ENCODE measurements around the gene TUBGCP6.

TUBGCP6 gene

DNA sequence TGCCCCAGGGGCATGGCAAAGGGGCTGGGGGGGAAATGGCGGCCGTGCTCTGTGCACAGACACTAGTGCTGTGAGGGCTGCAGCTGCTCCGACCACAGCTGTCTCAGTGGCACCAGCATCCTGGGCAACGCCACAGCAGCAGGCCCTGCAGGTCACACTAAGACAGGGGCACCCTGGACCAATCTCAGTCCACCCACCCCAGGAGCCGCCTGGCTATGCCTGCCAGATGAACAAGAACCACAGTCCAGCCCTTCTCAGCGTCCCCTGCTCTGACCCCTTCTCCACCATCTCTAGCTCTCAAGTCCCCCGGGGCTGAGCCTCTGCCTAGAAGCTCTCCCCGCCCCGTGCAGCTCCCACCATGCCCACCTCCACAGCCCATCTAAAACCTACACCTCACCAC, 16.5 kb downstream of the TUBGCP6 start:
- no peak overlapping the region for H2BK120ac ChIP-seq (ENCODE audit: insufficient read depth, low read length, poor library complexity)
- H3K4me1 ChIP-seq (ENCODE audit: control insufficient read depth in 1 of 2, insufficient read depth in 2 of 2, low read length in 2 of 2): no peaks in the 10 kb centered on the region
- no peak overlapping the region for H2BK5ac ChIP-seq (ENCODE audit: low read depth, low read length, poor library complexity)
- DNase-seq: no peak
- no peak overlapping the region for H2AFZ ChIP-seq (ENCODE audit: insufficient read depth, low read length, poor library complexity)
- H3K4me2 ChIP-seq (ENCODE audit: low read length): no peak overlapping the region
- no peak overlapping the region for H4K91ac ChIP-seq (ENCODE audit: low read depth, low read length)
- H3K27ac ChIP-seq (ENCODE audit: low read depth, low read length): no peak overlapping the region
- H4K8ac ChIP-seq (ENCODE audit: low read depth, low read length): no peak overlapping the region
- H3K14ac ChIP-seq (ENCODE audit: low read length): no peak overlapping the region
- H3K4me3 ChIP-seq (ENCODE audit: low read depth, low read length): no peak overlapping the region
- H3K79me1 ChIP-seq (ENCODE audit: low read length): no peaks in the 10 kb centered on the region
- no peak overlapping the region for H3K23ac ChIP-seq (ENCODE audit: low read length)
- peaks cover 32 to 43% of the 10 kb centered on the region in 2 experiments for H3K36me3 ChIP-seq (ENCODE audit: control insufficient read depth in 1 of 2, insufficient read depth in 2 of 2, low read length in 2 of 2)
- WGBS (ENCODE audit: extremely low coverage, insufficient coverage, insufficient read length): no CpG with 5 or more reads among the region's 9 CpGs
- H3K27me3 ChIP-seq (ENCODE audit: insufficient read depth, low read length): no peaks in the 10 kb centered on the region
- H4K12ac ChIP-seq (ENCODE audit: low read depth, low read length): no peak overlapping the region
- H3K9me3 ChIP-seq (ENCODE audit: insufficient read depth, low read depth, low read length): peaks cover 2% of the 10 kb centered on the region
- no peak overlapping the region for H2BK12ac ChIP-seq (ENCODE audit: low read length)
- no peak overlapping the region for H2AK5ac ChIP-seq (ENCODE audit: low read length)
- no peaks in the 10 kb centered on the region for H3K79me2 ChIP-seq (ENCODE audit: control insufficient read depth, insufficient read depth, low read length, poor library complexity)
- H3K4ac ChIP-seq (ENCODE audit: low read depth, low read length): no peak overlapping the region
- no peak overlapping the region for H3K18ac ChIP-seq (ENCODE audit: low read length)
- no peak overlapping the region for H3K9ac ChIP-seq (ENCODE audit: low read length)

- H3K18ac ChIP-seq (ENCODE audit: low read length): no peak overlapping the region
- no peak overlapping the region for H3K4me2 ChIP-seq (ENCODE audit: low read length)
- H3K4me1 ChIP-seq (ENCODE audit: control insufficient read depth in 1 of 2, insufficient read depth in 2 of 2, low read length in 2 of 2): no peaks in the 10 kb centered on the region
- no peak overlapping the region for H3K27ac ChIP-seq (ENCODE audit: low read depth, low read length)
- no peak overlapping the region for H4K91ac ChIP-seq (ENCODE audit: low read depth, low read length)
- H4K8ac ChIP-seq (ENCODE audit: low read depth, low read length): no peak overlapping the region
- H3K79me2 ChIP-seq (ENCODE audit: control insufficient read depth, insufficient read depth, low read length, poor library complexity): no peaks in the 10 kb centered on the region
- H3K36me3 ChIP-seq (ENCODE audit: control insufficient read depth in 1 of 2, insufficient read depth in 2 of 2, low read length in 2 of 2): peaks cover 33 to 43% of the 10 kb centered on the region in 2 experiments
- no peak overlapping the region for H3K23ac ChIP-seq (ENCODE audit: low read length)
- no peaks in the 10 kb centered on the region for H3K27me3 ChIP-seq (ENCODE audit: insufficient read depth, low read length)
- H4K12ac ChIP-seq (ENCODE audit: low read depth, low read length): no peak overlapping the region
- DNase-seq: no peak
- H3K4ac ChIP-seq (ENCODE audit: low read depth, low read length): no peak overlapping the region
- H2BK120ac ChIP-seq (ENCODE audit: insufficient read depth, low read length, poor library complexity): no peak overlapping the region
- no peak overlapping the region for H3K9ac ChIP-seq (ENCODE audit: low read length)
- no peak overlapping the region for H3K14ac ChIP-seq (ENCODE audit: low read length)
- H3K79me1 ChIP-seq (ENCODE audit: low read length): no peaks in the 10 kb centered on the region
- H2BK12ac ChIP-seq (ENCODE audit: low read length): no peak overlapping the region
- no peak overlapping the region for H3K4me3 ChIP-seq (ENCODE audit: low read depth, low read length)
- no peak overlapping the region for H2BK5ac ChIP-seq (ENCODE audit: low read depth, low read length, poor library complexity)
- no peak overlapping the region for H2AK5ac ChIP-seq (ENCODE audit: low read length)
- H2AFZ ChIP-seq (ENCODE audit: insufficient read depth, low read length, poor library complexity): no peak overlapping the region
- H3K9me3 ChIP-seq (ENCODE audit: insufficient read depth, low read depth, low read length): peaks cover 2% of the 10 kb centered on the region
- no CpG with 5 or more reads among the region's 25 CpGs for WGBS (ENCODE audit: extremely low coverage, insufficient coverage, insufficient read length)
Observed at GRCh38 chr22:50227579-50228215, 17.1 kb downstream of the TUBGCP6 start.

GRCh38 chr22:50226875-50227165, 18.0 kb downstream of the TUBGCP6 start:
- DNase-seq: no peak
- H2AK5ac ChIP-seq (ENCODE audit: low read length): no peak overlapping the region
- H3K4ac ChIP-seq (ENCODE audit: low read depth, low read length): no peak overlapping the region
- H3K79me1 ChIP-seq (ENCODE audit: low read length): no peaks in the 10 kb centered on the region
- H2BK12ac ChIP-seq (ENCODE audit: low read length): no peak overlapping the region
- H3K4me3 ChIP-seq (ENCODE audit: low read depth, low read length): no peak overlapping the region
- no peaks in the 10 kb centered on the region for H3K79me2 ChIP-seq (ENCODE audit: control insufficient read depth, insufficient read depth, low read length, poor library complexity)
- H4K91ac ChIP-seq (ENCODE audit: low read depth, low read length): no peak overlapping the region
- H3K23ac ChIP-seq (ENCODE audit: low read length): no peak overlapping the region
- no peak overlapping the region for H3K27ac ChIP-seq (ENCODE audit: low read depth, low read length)
- no peaks in the 10 kb centered on the region for H3K4me1 ChIP-seq (ENCODE audit: control insufficient read depth in 1 of 2, insufficient read depth in 2 of 2, low read length in 2 of 2)
- H2BK120ac ChIP-seq (ENCODE audit: insufficient read depth, low read length, poor library complexity): no peak overlapping the region
- no peak overlapping the region for H2BK5ac ChIP-seq (ENCODE audit: low read depth, low read length, poor library complexity)
- H3K18ac ChIP-seq (ENCODE audit: low read length): no peak overlapping the region
- H3K4me2 ChIP-seq (ENCODE audit: low read length): no peak overlapping the region
- H3K9ac ChIP-seq (ENCODE audit: low read length): no peak overlapping the region
- H2AFZ ChIP-seq (ENCODE audit: insufficient read depth, low read length, poor library complexity): no peak overlapping the region
- no peak overlapping the region for H4K8ac ChIP-seq (ENCODE audit: low read depth, low read length)
- H3K9me3 ChIP-seq (ENCODE audit: insufficient read depth, low read depth, low read length): peaks cover 2% of the 10 kb centered on the region
- H3K36me3 ChIP-seq (ENCODE audit: control insufficient read depth in 1 of 2, insufficient read depth in 2 of 2, low read length in 2 of 2): peaks cover 42 to 50% of the 10 kb centered on the region in 2 experiments
- WGBS (ENCODE audit: extremely low coverage, insufficient coverage, insufficient read length): no CpG with 5 or more reads among the region's 18 CpGs
- no peak overlapping the region for H4K12ac ChIP-seq (ENCODE audit: low read depth, low read length)
- H3K14ac ChIP-seq (ENCODE audit: low read length): no peak overlapping the region
- H3K27me3 ChIP-seq (ENCODE audit: insufficient read depth, low read length): no peaks in the 10 kb centered on the region

DNA sequence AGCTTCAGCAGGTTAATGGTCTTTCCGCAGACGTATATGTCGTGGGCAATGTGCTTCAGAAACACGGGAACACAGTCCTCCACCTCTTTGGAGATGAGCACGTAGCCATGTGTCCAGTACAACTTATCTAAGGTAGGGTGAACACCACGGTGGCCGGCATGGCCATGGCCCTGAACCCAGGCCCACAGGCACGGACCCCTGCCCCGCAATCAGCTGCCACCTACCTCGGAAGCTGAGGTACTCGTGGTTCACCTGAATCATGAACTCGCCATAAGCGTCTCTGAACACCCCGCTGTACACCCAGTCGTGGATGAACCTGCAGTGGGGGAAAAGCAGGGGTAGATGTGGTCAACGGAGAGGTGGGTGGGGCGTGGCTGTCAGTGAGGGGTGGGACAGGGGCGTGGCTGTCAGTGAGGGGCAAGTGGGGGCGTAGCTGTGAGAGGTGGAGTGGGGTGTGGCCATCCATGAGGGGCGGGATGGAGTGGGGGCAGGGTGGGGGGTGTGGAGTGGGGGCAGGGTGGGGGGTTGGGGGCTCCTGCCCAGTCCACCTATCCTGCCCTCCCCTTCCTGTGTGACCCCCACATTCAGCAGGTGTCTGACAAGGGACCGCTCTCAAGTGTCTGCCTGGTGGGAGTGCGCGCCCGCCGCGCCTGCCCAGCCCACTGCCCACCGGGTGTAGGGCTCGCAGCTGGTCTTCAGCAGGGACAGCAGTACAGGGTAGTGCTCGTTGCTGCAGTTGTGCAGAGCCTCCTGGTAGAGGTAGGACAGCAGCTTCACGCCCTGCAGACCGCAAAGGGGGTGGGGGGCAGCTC, 18.6 kb downstream of the TUBGCP6 start:
- Histone ChIP-seq H3K4me3 (ENCODE audit: low read depth, low read length) (peak overlapping the region; percentile 51), H3K18ac (ENCODE audit: low read length) (no peak overlapping the region), H3K79me2 (ENCODE audit: control insufficient read depth, insufficient read depth, low read length, poor library complexity) (no peaks in the 10 kb centered on the region), H3K79me1 (ENCODE audit: low read length) (no peaks in the 10 kb centered on the region), H3K23ac (ENCODE audit: low read length) (no peak overlapping the region), H3K9ac (ENCODE audit: low read length) (no peak overlapping the region), H2BK12ac (ENCODE audit: low read length) (no peak overlapping the region), H3K27ac (ENCODE audit: low read depth, low read length) (no peak overlapping the region), H3K9me3 (ENCODE audit: insufficient read depth, low read depth, low read length) (peaks cover 2% of the 10 kb centered on the region), H3K14ac (ENCODE audit: low read length) (no peak overlapping the region), H3K4me2 (ENCODE audit: low read length) (no peak overlapping the region), H4K12ac (ENCODE audit: low read depth, low read length) (no peak overlapping the region), H3K4ac (ENCODE audit: low read depth, low read length) (no peak overlapping the region), H2AK5ac (ENCODE audit: low read length) (no peak overlapping the region), H3K27me3 (ENCODE audit: insufficient read depth, low read length) (no peaks in the 10 kb centered on the region), H3K36me3 (ENCODE audit: control insufficient read depth in 1 of 2, insufficient read depth in 2 of 2, low read length in 2 of 2) (peaks cover 47 to 56% of the 10 kb centered on the region in 2 experiments), H4K8ac (ENCODE audit: low read depth, low read length) (no peak overlapping the region), H2BK120ac (ENCODE audit: insufficient read depth, low read length, poor library complexity) (no peak overlapping the region), H4K91ac (ENCODE audit: low read depth, low read length) (no peak overlapping the region), H3K4me1 (ENCODE audit: control insufficient read depth in 1 of 2, insufficient read depth in 2 of 2, low read length in 2 of 2) (no peaks in the 10 kb centered on the region), H2AFZ (ENCODE audit: insufficient read depth, low read length, poor library complexity) (no peak overlapping the region), H2BK5ac (ENCODE audit: low read depth, low read length, poor library complexity) (no peak overlapping the region)
- DNase-seq: no peak
- no CpG with 5 or more reads among the region's 31 CpGs for WGBS (ENCODE audit: extremely low coverage, insufficient coverage, insufficient read length)
